ENCODE measurements around the gene FAM20B. TPM values are rescaled to one million over a fixed set of nuclear protein-coding genes. Genes with fewer than 3 reads are reported as not detected.

Gene FAM20B
- total RNA-seq, 1 experiment from 2014 or later, result 35.4 TPM

GRCh38 chr1:179091691-179092165, 66.0 kb downstream of the FAM20B start:
- H3K9me3 Mint-ChIP-seq, result no peaks in the 10 kb centered on the region; a peak in 1 of 5 replicates
- Histone ChIP-seq H2AK5ac (ENCODE audit: insufficient read length, low read length) (no peak overlapping the region), H2BK20ac (ENCODE audit: low read depth, low read length, poor library complexity, severe bottlenecking) (no peak overlapping the region), H2BK5ac (ENCODE audit: insufficient read length, low read length) (no peak overlapping the region), H4K20me1 (ENCODE audit: control insufficient read depth, insufficient read depth, insufficient read length) (no peaks in the 10 kb centered on the region), H3K27me3 (ENCODE audit: insufficient read depth, low read length) (no peaks in the 10 kb centered on the region), H3T11ph (ENCODE audit: low read length) (no peak overlapping the region), H4K5ac (ENCODE audit: insufficient read length, low read depth, low read length) (no peak overlapping the region), H3K14ac (ENCODE audit: insufficient read depth, low read length) (no peak overlapping the region; the same call in 1 of the 2 replicates), H4K8ac (replicated peaks; ENCODE audit: insufficient read length, low read depth, low read length) (no peak overlapping the region), H3K23me2 (ENCODE audit: insufficient read length, low read depth, low read length, poor library complexity, severe bottlenecking) (peaks cover 4% of the 10 kb centered on the region), H3K27ac (ENCODE audit: insufficient read length, low read depth, low read length) (no peak overlapping the region), H3K79me1 (ENCODE audit: insufficient read depth, low read depth, low read length, poor library complexity, severe bottlenecking) (no peaks in the 10 kb centered on the region), H2AFZ (ENCODE audit: low read length) (no peak overlapping the region), H3K4me1 (ENCODE audit: insufficient read depth, low read length) (peaks cover 10% of the 10 kb centered on the region; the same call in 1 of the 2 replicates), H3K9me3 (ENCODE audit: control insufficient read depth, low read depth, low read length) (no peaks in the 10 kb centered on the region), H2BK15ac (ENCODE audit: low read depth, low read length) (no peak overlapping the region), H2BK120ac (ENCODE audit: low read depth, low read length, poor library complexity, severe bottlenecking) (no peak overlapping the region), H3K4ac (ENCODE audit: low read depth, low read length) (no peak overlapping the region), H3K56ac (ENCODE audit: insufficient read length, low read depth, low read length) (no peak overlapping the region), H4K91ac (ENCODE audit: insufficient read length, low read depth, low read length) (no peak overlapping the region), H3K23ac (ENCODE audit: insufficient read length, low read depth, low read length) (no peak overlapping the region), H2BK12ac (ENCODE audit: insufficient read length, low read depth, low read length) (no peak overlapping the region), H3K4me2 (ENCODE audit: insufficient read depth, insufficient read length, low read length) (no peak overlapping the region), H3K9ac (ENCODE audit: extremely low read depth, insufficient read length, low read length) (no peak overlapping the region), H3K79me2 (ENCODE audit: insufficient read depth, low read length) (no peaks in the 10 kb centered on the region; the same call in 1 of the 2 replicates), H3K18ac (ENCODE audit: insufficient read length, low read depth, low read length) (no peak overlapping the region)
- H3K27me3 Mint-ChIP-seq (ENCODE audit: low read depth), result no peaks in the 10 kb centered on the region
- no CpG with 5 or more reads among the region's 5 CpGs for WGBS (ENCODE audit: extremely low coverage, insufficient read length, low lambda C conversion rate)
- peaks cover 29 to 69% (median 53%) of the 10 kb centered on the region in 3 experiments; a peak in 6 of 7 replicates for H3K36me3 Mint-ChIP-seq (ENCODE audit: insufficient read depth in 1 of 3, low read depth in 3 of 3)
- DNase-seq, result no peak
- TF ChIP-seq, protein P1, sequence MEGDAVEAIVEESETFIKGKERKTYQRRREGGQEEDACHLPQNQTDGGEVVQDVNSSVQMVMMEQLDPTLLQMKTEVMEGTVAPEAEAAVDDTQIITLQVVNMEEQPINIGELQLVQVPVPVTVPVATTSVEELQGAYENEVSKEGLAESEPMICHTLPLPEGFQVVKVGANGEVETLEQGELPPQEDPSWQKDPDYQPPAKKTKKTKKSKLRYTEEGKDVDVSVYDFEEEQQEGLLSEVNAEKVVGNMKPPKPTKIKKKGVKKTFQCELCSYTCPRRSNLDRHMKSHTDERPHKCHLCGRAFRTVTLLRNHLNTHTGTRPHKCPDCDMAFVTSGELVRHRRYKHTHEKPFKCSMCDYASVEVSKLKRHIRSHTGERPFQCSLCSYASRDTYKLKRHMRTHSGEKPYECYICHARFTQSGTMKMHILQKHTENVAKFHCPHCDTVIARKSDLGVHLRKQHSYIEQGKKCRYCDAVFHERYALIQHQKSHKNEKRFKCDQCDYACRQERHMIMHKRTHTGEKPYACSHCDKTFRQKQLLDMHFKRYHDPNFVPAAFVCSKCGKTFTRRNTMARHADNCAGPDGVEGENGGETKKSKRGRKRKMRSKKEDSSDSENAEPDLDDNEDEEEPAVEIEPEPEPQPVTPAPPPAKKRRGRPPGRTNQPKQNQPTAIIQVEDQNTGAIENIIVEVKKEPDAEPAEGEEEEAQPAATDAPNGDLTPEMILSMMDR (conservative IDR thresholded peaks at IDR 0.05), result no peak
- no peak overlapping the region for H3K4me3 Mint-ChIP-seq
- H3K27ac Mint-ChIP-seq, result no peak overlapping the region
- H3K4me1 Mint-ChIP-seq, result peaks cover 24 to 27% of the 10 kb centered on the region in 2 experiments

All from H9 (cell line).